ENCODE results near the gene ZMYM3.
"Not testable (repeated sequence)": the region's sequence is repeated elsewhere in the genome, so short reads cannot be mapped to it uniquely, and the experiment has no call there.

The ZMYM3 gene

DNA sequence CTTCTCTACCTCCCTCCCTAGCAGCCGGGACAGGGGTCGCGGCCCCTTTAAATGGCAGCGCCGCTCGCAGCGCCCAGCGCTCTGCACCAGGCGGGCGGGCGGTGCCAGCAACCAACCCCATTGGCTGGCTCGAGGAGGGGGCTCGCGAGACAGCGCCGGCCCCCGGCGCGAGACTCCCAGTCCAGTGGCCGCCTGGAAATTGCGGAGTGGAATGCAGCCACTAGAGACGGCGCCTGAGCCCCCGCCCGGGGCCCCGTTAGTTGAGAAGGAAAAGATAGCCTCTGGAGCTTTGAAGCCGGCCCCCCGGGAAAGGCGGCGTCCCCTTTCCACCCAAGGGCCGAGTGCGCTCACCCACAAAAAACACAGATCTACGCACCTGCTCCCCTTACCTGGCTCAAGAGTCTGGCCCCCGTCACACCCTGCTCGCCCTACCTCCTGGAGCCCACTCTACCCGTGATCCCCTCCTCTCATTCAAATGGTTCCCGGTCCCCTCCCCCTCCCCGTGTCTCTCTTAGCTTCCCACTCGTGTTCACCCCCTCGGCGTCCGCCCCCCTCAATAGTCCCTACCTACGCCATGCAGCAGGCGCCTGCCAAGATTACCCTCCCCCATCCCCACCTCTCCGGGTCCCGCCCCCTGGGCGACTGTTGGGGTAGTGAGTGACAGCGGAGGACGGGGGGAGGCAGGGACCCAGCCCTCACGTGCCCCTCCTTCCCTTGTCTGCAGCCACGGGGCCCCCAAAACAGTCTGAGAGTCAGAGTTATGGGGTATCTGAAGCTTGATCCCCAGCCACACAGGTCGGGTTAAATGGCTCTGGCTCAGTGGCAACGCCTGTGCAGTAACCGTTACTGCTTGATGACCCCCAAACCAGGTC, at the start of gene ZMYM3:
Gene ZMYM3, minus strand, starts transcription at position 49 of the 872 bp plus-strand sequence. CDS start 885 bp downstream, outside the sequence.
- peak; percentile 87 for DNase-seq (ENCODE audit: insufficient read length, low spot score)
- TF ChIP-seq POLR2A (IDR thresholded peaks at IDR 0.05; ENCODE audit: low read depth, low read length) = peak; percentile 12; the same call in 1 of the 2 replicates
- FAIRE-seq = no peak

DNA sequence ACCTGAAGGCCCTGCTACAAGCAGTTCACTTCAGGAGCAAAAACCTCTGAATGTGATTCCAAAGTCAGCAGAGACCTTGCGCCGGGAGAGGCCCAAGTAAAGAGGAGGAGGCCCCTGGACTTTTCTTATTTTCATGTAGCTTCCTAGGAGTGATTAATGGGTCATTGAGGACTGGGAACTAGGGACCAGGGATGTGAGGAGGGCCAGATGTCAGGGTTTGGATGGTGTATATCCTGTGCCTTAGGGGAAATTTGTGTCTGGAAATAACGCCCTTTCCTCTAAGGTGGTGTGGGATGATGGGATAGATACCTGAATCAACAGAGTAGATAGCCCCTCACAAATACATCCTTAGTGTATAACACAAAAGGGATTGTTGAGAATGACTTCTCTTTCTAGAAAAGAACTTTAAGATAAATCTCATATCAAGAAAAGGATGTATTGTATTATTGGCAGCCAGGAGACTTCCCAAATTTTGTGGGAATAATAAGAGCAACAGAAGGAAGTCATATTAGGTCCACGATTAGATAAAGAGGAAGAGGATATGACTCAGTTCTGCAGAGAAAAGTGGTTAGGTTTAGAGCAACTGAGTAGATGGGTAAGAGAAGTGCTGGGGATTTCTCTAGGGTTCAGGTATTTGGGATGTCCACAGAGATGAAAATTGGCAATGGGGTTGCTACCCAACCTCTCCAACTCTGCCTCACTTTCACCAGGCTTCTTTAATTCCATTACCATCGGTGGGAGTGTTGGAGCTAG, 48.7 kb upstream of the ZMYM3 start:
- no peak for FAIRE-seq

DNA sequence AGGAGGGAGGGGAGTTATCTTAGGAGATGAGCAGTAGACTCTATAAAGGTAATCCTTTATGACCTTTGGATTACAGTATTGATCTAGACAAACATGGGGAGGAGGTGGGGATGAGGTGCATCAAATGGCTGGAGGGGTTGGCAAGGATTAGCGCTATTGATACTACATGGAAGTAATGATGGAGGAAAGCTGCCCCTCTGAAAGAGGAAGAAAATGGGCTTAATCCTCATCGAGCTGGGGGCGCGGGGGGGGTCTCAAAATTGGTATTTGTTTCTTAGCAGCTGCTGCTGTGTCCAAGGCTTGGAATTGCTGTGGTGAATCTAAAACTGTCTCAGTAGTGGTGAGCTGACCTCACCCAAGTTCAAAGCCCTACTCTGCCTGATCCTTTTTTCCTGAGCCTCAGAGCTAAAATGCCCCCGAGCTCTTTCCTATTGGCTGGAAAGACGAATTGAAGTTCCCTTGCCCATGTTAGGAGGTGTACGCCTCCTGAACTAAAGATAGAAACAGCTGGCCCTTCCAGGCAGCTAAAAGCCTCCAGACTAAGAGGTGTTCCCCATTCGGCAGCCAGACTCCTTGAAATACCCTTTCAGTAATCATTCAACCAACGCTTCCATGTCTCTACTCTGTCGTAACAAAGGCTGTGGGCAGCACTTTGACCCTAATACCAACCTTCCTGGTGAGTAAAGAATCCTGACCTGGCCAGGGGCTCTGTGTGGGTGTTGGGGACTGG, 47.4 kb upstream of the ZMYM3 start, which contains the start of gene ITGB1BP2:
Gene ITGB1BP2, plus strand, starts transcription at position 556 of the 730 bp plus-strand sequence. Its CDS starts 57 bp downstream, at position 613.
- no peak for DNase-seq (ENCODE audit: insufficient read length, low spot score)
- TF ChIP-seq POLR2A (IDR thresholded peaks at IDR 0.05; ENCODE audit: low read depth, low read length) = no peak
- FAIRE-seq = no peak

More for the DNA sequence above, 48.7 kb upstream of the ZMYM3 start:
- TF ChIP-seq POLR2A (IDR thresholded peaks at IDR 0.05; ENCODE audit: low read depth, low read length) = no peak
- no peak for DNase-seq (ENCODE audit: insufficient read length, low spot score)

DNA sequence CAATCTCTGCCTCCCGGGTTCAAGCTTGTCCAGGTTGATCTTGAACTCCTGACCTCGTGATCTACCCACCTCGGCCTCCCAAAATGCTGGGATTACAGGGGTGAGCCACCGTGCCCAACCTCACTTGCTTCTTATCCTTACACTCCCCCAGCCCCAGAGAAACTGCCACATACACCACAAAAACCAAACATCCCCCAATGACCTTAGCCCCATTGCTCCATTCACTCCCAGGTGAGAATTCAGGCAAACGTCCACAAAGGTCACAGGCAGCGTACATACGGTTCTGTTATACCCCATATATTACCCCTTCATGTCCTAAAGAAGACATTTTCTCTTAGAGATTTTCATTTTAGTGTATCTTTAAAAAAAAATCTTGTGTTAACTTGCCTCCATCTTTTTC, 46.6 kb upstream of the ZMYM3 start:
- FAIRE-seq = not testable (repeated sequence)

DNA sequence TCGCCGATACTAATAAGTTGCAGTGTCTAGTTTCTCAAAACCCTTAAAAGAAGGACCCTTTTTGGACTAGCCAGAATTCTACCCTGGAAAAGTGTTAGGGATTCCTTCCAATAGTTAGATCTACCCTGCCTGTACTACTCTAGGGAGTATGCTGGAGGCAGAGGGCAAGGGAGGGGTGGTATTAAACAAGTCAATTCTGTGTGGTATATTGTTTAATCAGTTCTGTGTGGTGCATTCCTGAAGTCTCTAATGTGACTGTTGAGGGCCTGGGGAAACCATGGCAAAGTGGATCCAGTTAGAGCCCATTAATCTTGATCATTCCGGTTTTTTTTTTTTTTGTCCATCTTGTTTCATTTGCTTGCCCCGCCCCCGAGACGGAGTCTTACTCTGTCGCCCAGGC, 46.1 kb upstream of the ZMYM3 start:
- not testable (repeated sequence) for DNase-seq (ENCODE audit: insufficient read length, low spot score); FAIRE-seq

More for the DNA sequence above, 46.6 kb upstream of the ZMYM3 start:
- not testable (repeated sequence) for DNase-seq (ENCODE audit: insufficient read length, low spot score)

DNA sequence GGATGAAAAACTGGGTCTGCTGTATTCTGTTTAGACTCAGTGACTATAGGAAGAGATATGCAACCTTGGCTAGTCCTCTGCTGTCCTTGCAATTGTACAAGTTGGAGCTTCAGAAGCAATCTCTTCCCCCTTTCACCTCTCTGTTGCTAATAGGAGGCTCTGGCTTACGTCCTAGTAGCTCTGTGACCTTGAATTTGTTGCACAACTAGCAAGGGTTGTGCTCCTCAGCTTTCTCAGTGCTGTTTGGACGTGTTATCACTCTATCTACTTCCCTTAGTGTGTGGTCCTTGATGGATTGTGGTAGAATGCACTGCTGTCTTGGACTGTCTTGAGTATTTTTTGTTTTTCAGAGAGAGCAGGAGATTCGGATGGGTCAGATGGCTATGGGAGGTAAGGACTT, 44.2 kb upstream of the ZMYM3 start:
- no peak for DNase-seq (ENCODE audit: insufficient read length, low spot score)
- TF ChIP-seq POLR2A (IDR thresholded peaks at IDR 0.05; ENCODE audit: low read depth, low read length) = no peak
- no peak for FAIRE-seq

DNA sequence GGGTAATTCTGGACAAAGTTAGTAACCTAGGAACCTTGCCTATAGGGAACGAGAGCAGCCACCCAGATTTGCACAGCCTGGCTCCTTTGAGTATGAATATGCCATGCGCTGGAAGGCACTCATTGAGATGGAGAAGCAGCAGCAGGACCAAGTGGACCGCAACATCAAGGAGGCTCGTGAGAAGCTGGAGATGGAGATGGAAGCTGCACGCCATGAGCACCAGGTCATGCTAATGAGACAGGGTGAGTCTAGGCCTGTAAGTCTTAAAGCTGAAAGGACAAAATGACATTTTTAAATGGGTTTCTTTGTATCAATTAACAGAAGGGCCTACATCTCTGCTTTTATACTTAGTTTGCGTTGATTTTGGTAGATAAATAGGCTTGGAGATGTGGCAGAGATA, 42.9 kb upstream of the ZMYM3 start:
- FAIRE-seq (no peak), DNase-seq (ENCODE audit: insufficient read length, low spot score) (no peak)

DNA sequence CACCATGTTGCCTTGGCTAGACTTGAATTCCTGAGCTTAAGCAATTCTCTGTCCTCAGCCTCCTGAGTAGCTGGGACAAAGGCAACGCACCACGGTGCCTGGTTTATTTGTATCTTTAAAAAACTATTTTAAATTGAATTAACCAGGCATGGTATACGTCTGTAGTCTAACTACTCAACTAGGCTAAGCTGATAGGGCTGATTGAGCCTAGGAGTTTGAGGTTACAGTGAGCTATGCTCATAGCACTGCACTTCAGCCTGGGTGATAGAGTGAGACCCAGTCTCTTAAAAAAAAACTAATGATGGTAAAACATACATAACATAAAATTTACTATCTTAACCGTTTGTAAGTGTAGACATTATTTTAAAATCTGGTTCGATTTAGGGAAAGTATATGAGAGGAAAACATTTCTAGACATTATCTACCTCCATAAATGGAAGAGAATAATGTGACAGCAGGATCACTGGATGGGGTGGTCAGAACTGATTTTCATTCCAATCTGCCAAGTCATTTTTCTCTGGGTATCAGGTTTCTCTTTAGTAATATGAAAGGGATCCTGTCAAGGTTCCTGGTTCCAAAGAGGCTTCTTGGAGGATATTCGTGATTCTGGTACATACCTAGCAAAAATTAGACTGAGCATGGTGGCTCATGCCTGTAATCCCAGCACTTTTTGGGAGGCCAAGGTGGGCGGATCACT, 38.9 kb upstream of the ZMYM3 start:
- FAIRE-seq = no peak
- no peak for DNase-seq (ENCODE audit: insufficient read length, low spot score)
- no peak for TF ChIP-seq POLR2A (IDR thresholded peaks at IDR 0.05; ENCODE audit: low read depth, low read length)

More for the DNA sequence above, 42.9 kb upstream of the ZMYM3 start:
- no peak for TF ChIP-seq POLR2A (IDR thresholded peaks at IDR 0.05; ENCODE audit: low read depth, low read length)

DNA sequence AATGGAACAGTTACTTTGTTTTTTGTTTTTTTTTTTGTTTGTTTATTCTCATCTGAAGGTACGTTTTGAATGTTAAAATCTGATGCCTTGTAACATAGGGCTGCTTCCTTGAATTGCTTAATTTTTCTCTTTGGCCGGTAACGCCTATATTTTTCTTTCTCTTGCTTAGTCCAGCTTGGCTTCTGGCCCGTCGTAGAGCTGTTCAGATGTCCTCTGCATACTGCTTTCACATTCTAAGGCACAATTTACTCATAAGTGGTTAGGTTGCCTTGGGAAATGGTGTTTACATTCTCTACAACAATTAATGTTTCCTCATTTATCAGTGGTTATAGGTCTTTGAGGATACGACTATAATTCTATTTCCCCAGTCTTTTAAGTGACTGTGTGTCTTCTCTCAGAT, 37.4 kb upstream of the ZMYM3 start:
- no peak for TF ChIP-seq POLR2A (IDR thresholded peaks at IDR 0.05; ENCODE audit: low read depth, low read length)
- FAIRE-seq (no peak), DNase-seq (ENCODE audit: insufficient read length, low spot score) (no peak)

DNA sequence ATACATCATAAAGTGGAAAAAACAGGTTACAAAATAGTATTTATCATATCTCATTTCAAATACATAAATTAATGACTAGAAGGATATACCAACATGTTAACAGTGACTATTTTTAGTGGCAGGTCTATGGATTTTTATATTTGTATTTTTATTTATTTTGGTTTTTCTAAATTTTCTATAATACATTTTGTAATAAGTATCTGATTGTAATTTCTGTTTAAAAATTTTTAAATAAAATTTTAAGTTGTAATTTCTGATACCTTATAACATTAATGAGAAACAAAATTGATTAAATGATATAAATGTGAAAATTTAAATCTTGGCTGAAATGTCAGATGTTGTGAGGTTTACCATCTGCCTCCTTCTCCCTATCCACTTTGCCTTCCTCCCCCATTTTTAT, 32.0 kb upstream of the ZMYM3 start:
- TF ChIP-seq POLR2A (IDR thresholded peaks at IDR 0.05; ENCODE audit: low read depth, low read length) = no peak
- FAIRE-seq (no peak), DNase-seq (ENCODE audit: insufficient read length, low spot score) (no peak)

DNA sequence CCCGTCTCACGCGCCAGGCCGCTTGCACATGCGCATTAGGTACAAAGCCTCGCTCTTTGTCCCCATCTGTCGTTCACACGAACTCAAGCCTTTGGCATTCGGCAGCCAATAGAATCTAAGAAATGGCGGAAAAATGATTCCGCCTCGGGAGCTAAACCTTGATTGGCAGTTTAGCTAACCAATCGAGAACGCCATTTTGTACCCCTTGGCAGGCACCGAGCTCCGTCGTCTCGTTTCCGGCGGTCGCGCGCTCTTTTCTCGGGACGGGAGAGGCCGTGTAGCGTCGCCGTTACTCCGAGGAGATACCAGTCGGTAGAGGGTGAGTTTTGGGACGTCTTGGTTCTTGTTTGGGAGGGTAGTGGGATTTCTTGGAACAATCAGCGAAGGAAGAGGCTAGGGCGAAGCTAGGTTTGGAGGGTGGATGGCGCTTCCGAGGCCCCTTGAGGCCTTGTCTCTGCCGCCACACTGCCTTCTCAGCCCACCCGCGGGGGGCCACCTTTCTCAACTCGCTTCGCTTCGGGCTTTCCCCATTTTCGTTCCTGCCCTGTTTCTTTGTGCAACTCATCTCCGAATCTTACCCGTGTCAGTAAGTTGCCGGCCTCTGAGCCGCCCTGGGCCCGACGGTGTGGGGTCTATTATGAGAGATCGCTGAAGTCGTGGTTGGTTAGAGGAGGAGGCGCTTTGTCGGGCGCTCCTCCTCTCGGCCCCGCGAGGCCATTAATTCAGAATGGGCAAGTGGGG, 29.6 kb upstream of the ZMYM3 start, which contains the start of gene NONO:
Gene NONO, plus strand, starts transcription at position 233 of the 741 bp plus-strand sequence. CDS start 7,003 bp downstream, outside the sequence.
- TF ChIP-seq POLR2A (IDR thresholded peaks at IDR 0.05; ENCODE audit: low read depth, low read length) = peak; percentile 58

DNA sequence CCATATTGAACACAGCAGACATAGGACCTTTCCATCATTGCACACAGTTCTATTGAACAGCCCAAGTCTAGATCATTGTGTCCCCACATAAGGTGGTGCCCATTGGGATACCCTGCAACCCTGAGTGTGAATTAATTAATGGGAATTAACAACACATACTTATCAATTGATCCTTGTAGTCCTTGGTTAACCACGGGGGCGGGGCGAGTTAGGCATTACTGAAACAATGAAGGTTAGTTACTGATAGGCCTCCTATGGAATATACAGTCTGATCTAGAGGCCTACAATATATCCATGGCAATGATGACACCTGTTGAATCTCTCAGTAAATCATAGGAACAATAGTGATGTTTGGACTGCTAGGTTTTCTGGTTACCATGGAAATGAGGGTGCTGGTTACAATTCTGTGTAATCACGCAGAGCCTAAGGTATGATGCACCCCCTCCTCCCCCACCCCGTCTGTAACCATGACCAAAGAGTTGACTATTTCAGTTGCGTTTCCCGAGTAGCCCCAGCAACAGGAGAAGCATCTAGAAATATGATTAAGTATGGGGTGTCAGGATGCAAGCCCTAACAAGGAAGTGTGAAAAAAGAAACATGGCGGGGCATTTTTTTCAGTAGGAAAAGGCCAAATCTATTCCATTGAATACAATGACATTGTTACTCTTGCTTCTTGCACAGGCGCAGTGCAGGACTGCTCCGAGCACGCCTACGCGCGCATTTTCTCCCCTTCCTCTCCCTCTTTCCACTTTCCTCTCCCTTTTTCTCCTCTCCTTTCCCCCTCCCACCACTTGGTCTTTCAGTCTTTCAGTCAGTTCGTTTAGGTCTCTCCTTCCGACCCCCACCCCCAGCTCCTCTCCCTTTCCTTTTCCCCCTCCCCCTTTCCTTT, 28.8 kb upstream of the ZMYM3 start:
- no peak; the same call in 1 of the 2 replicates for TF ChIP-seq POLR2A (IDR thresholded peaks at IDR 0.05; ENCODE audit: low read depth, low read length)
- FAIRE-seq (no peak), DNase-seq (ENCODE audit: insufficient read length, low spot score) (no peak)

More for the DNA sequence above, 29.6 kb upstream of the ZMYM3 start, which contains the start of gene NONO:
- DNase-seq (ENCODE audit: insufficient read length, low spot score) (peak; percentile 79), FAIRE-seq (peak; percentile 95)

DNA sequence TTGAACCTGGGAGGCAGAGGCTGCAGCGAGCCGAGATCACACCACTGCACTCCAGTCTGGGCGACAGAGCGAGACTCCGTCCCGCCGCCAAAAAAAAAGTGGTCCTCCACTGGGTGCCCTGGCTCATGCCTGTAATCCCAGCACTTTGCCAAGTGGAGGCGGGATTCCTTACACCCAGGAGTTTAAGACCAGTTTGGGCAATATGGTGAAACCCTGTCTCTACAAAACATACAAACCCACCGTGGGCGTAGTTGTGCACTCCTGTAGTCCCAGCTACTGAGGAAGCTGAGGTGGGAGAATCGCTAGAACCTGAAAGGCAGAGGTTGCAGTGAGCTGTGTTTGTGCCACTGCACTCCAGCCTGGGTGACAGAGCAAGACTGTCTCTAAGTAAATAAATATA, 27.4 kb upstream of the ZMYM3 start:
- DNase-seq (ENCODE audit: insufficient read length, low spot score); FAIRE-seq: not testable (repeated sequence)

DNA sequence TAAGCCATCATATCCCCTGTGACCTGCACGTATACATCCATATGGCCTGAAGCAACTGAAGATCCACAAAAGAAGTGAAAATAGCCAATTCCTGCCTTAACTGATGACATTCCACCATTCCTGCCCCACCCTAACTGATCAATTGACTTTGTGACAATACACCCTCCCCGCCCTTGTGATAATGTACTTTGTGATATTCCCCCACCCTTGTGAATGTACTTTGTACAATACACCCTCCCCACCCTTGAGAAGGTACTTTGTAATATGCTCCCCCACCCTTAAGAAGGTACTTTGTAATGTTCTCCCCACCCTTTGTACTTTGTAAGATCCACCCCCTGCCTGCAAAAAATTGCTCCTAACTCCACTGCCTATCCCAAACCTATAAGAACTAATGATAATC, 18.4 kb upstream of the ZMYM3 start:
- FAIRE-seq; DNase-seq (ENCODE audit: insufficient read length, low spot score): not testable (repeated sequence)

Data from H54 (cell line).